Inflammatory macrophage treated with lipopolysaccharide for 4 hours (primary cell): ENCODE results near the gene EHHADH.
"Not testable (repeated sequence)": the region's sequence is repeated elsewhere in the genome, so short reads cannot be mapped to it uniquely, and the experiment has no call there.

Source experiments
- DNase-seq: peaks from one replicate; pipeline ENCODE4 v3.0.0-alpha.2; 2020

EHHADH gene

GRCh38 chr3:185250653-185251052 lies 3.2 kb downstream of the EHHADH start:
- no peak for DNase-seq

GRCh38 chr3:185250247-185250646 lies 3.6 kb downstream of the EHHADH start:
- DNase-seq = no peak

DNA sequence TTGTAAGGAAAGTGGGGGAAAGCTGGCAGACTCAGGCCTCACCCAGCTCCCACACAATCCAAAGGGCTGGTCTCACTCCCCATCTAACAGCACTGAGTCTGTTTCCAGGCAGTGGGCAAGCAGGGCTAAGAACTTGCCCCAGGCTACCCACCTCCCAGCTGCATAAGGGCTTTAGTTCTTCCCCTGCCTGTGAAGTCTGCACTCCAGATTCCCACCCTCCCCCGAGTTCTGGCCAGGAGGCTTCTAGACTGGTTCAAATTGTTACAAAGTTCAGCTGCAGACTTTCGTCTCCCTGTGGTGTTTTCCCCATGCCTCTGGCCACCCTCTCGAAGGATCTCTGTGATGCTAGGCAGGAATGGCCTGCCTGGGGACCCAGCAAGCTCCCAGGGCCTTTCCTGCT lies 11.2 kb downstream of the EHHADH start:
- no peak for DNase-seq

- no peak for DNase-seq
These were observed 16.9 kb downstream of the EHHADH start for GRCh38 chr3:185236969-185237368.

DNA sequence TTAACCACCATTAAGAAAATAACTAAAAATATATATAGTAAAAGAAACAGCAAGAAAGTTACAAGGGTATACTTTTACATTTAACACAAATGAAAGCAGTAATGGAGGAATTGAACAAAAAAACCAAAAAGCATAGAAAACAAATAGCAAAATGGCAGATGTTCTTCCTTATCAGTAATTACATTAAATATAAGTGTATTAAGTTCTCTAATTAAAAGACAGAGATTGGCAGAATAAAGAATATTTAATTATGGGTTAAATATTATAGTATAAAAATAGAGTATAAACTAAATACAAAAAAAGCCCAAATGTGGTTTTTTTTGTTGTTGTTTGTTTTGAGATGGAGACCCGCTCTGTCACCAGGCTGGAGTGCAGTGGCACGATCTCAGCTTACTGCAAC lies 20.5 kb downstream of the EHHADH start:
- DNase-seq = no peak

- DNase-seq = not testable (repeated sequence)
These were observed 27.3 kb downstream of the EHHADH start for GRCh38 chr3:185226526-185226925.

DNA sequence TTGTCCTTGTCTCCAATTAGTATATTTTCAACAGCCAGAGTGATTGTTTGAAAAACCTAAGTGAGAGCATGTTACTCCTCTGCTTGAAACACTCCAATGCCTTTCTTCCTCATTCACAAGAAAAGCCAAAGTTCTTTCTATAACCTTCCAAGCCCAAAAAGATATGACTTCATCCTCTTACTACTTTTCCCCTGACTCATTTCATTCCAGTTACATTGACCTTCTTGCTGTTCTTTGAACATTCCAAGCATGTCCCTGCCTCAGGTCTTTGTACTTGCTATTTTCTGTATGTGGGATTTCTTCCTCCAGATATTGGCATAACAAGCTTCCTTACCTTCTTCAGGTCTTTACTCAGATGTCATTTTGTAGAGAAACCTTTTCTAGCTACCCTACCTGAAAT lies 28.3 kb downstream of the EHHADH start:
- DNase-seq = no peak

- no peak for DNase-seq
These were observed 28.8 kb downstream of the EHHADH start for GRCh38 chr3:185225080-185225479.

- DNase-seq = no peak
These were observed 32.6 kb downstream of the EHHADH start for GRCh38 chr3:185221203-185221602.

GRCh38 chr3:185216607-185216958 lies 37.3 kb downstream of the EHHADH start:
- DNase-seq = no peak

DNA sequence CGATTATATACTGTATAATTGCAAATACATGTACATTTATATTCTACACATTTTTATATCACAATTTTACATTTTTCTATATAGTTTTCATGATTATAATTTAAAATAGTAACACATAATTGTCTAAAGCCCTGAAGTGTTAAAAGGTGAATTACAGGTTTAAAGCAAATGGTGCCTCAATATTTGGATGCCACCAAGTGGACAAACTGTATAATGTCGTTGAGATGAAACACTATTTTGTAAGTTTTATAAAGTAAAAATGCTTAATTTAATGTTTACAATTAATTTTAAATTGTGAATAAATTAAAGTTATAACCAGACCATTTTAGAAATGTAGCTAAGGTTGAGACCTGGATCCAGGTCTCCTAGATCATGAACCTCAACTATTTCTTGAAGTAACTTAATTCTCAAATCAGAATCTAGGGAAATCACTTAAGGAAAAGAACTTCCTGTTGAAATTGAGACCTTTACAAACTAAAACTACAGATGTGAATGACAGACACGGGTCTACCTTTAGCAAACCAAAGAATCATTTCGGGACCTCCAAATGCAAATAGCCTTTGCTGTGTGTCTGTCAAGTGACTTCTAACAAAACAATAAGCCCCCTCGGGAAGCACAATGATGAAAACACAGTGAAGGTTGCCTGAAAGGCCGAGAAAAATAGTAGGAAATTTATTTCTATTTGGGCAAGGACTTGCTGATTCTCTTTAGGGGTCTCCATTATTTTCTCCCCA lies 37.8 kb downstream of the EHHADH start:
- DNase-seq = no peak

DNA sequence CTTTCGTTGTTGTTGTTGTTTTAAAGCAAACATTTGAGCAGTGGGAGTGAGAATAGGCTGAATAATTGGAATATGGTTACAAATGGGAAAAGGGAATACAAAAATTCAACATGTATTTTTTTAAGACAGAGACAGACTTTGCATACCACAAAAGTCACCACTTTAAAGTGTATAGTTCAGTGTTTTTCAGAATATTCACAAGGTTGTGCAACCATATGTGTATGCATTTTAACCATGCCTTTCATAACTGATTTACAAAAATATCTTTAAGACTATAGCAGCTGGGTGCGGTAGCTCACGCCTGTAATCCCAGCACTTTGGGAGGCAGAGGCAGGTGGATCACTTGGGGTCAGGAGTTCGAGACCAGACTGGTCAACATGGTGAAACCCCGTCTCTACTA lies 41.3 kb downstream of the EHHADH start:
- no peak for DNase-seq

DNA sequence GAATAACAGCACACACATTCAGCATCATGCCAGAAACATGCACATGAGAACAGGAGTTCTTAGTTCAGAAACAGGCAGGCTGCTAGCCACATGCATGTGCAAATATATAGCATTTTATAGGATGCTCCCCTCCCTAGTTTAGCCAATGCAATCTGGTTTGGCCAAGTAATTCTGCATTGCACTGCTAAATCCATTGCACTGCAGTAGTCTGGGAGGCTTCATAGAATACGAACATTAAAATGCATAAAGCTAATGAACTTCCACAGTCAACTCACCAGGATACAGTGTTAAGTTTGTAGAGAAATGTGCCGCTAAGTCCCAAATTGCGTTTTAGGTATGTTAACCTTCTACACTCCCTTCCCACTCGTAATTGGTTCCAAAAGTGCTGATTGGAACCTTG lies 41.8 kb downstream of the EHHADH start:
- DNase-seq = no peak

DNA sequence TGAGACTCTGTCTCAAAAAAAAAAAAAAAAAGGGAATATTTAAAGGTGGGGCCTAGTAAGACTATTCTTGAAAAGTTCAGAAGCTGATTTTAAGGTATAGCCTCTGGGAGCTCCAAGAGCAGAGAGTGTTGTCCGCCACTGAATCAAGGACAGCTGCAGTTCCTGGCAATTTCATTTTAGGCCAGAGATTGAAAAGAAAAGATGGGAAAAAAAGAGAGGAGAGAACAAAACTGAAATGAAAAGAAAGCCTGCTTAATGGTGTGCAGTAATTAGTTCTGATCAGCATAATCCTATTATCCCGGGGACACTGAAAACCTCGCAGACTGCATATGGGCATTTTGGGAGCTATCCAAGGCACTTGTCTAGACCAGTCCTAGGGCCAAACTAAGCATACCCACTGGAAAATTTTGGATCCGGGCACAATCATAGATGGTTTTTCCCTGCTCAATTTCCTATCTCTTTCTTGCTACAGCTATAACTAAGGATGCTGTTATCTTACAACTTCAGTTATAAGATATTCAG lies 43.2 kb downstream of the EHHADH start:
- no peak for DNase-seq

GRCh38 chr3:185208823-185209222 lies 45.0 kb downstream of the EHHADH start:
- DNase-seq = no peak

DNA sequence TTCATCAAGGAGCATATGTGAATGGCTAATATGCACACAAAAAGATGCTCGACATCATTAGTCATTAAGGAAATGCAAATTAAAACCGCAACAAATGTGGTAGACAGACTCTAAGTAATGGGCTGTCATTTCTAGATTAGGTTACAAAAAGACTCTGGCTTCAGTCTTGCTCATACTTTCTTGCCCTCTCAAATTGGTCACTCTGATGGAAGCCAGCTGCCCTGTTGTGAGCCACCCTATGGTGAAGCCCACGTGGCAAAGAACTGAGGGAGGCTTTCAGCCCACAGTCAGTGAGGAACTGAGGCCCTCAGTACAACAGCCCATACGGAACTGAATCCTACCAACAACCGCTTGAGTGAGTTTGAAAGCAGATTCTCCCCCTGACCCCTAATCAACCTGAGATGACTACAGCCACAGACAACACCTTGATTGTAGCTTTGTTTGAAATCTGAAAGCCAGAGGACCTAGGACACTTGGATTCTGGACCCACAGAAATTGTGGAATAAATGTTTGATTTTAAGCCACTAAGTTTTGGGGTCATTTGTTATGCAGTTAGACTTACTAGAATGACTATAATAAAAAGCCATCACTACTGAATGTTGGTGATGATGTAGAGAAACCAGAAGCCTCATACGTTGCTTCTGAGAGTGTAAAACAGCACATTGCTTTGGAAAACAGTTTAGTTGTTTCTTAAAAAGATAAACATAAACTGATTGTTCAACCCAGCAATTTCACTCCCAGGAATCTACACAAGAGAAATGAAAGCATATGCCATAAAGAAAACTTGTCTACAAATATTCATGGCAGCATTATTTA lies 45.7 kb downstream of the EHHADH start:
- DNase-seq = no peak

GRCh38 chr3:185207481-185207880 lies 46.4 kb downstream of the EHHADH start:
- DNase-seq = no peak

DNA sequence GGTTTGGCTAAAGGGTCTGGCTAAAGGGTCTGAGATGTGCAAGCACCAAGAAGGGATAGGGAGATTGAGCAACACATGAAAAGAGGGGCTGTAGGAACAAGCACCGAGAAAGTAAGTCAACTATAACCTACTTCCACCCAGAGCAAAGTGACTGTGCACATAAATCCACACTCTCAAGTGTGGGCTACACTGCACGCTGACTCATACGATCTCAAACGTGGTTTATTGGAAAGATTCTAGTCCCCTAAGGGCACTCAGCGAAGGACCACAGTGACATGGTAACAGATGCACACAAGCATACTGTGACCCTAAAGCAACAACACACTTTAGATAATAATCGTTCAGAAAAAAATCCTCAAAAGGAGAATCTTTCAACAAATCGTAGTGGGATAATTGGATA lies 48.0 kb downstream of the EHHADH start:
- DNase-seq = no peak

GRCh38 chr3:185204894-185205293 lies 49.0 kb downstream of the EHHADH start:
- DNase-seq = no peak

- no peak for DNase-seq
These were observed 53.2 kb downstream of the EHHADH start for GRCh38 chr3:185200639-185201038.

DNA sequence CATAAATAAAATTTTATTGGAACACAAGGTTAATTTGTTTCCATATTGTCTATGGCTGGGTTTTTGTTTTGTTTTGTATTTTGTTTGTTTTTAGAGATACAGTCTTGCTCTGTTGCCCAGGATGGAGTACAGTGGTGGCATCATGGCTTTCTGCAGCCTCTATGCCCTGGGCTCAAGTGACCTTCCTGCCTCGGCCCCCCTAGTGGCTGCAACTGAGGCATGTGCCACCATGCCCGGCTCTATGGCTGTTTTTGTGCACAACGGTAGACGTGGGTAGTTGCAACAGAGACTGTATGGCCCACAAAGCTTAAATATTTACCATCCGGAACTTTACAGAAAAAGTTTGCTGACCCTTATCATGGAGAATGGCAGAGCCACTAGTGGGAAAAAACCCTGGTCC lies 54.2 kb downstream of the EHHADH start:
- no peak for DNase-seq

- DNase-seq = no peak
These were observed 54.6 kb downstream of the EHHADH start for GRCh38 chr3:185199206-185199605.

DNA sequence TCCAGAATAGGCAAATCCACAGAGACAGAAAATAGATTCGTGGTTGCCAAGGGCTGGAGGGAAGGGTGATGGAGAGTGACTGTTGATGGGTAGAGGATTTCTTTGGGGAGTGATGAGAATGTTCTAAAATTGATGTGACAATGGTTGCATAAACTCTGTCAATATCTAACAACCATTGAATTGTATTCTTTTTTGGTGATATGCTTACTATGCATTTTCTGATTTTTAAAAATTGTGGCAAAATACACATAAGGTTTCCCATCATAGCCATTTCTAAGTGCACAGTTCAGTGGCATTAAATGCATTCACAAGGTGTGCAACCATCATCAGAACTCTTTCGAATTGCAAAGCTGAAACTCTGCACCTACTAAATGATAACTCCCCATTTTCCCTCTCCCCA lies 56.8 kb downstream of the EHHADH start:
- no peak for DNase-seq

DNA sequence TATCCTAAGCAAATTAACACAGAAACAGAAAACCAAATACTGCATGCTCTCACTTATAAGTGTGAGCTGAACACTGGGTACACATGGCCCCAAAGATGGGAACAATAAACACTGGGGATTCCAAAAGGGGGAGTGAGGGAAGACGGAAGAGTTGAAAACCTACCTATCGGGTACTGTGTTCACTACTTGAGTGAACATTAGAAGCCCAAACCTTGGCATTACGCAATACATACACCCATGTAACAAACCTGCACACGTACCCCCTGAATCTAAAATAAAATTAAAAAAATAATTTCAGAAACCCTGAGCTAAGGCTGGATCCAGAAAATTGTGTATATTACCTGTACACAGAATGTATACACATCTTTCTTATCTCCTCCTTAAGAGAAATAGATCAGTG lies 58.2 kb downstream of the EHHADH start:
- no peak for DNase-seq
